Stimulated activated effector memory CD8-positive, alpha-beta T cell treated with anti-CD3 and anti-CD28 coated beads, Interleukin-12 subunit alpha, Interleukin-12 subunit beta, amount 100 ng/mL, for 72 hours (primary cell): Measurements from ENCODE around the gene SNX25.
"Not testable (repeated sequence)": the region's sequence is repeated elsewhere in the genome, so short reads cannot be mapped to it uniquely, and the experiment has no call there.

Experiments
- ATAC-seq: fragments of 150-1000 bp; cut with Tn5 transposase; 2 replicates; pipeline ENCODE4 v1.10.0; 2021
- DNase-seq, 2 donors: peaks; one replicate each; pipeline ENCODE4 v3.0.0; 2021 to 2022; ENCODE audit warnings: low spot score in 2 of 2
- H3K27ac Mint-ChIP-seq: one replicate; pipeline ENCODE4 v1.8.0; 2022; ENCODE audit warnings: mild to moderate bottlenecking, mixed read lengths
- H3K36me3 Mint-ChIP-seq: one replicate; pipeline ENCODE4 v1.8.0; 2022; ENCODE audit warnings: mild to moderate bottlenecking, mixed read lengths
- H3K4me1 Mint-ChIP-seq: one replicate; pipeline ENCODE4 v1.8.0; 2022; ENCODE audit warnings: mixed read lengths
- H3K4me3 Mint-ChIP-seq: one replicate; pipeline ENCODE4 v1.8.0; 2022; ENCODE audit warnings: mild to moderate bottlenecking, mixed read lengths
- H3K9me3 Mint-ChIP-seq: one replicate; pipeline ENCODE4 v1.8.0; 2022; ENCODE audit warnings: mixed read lengths

Gene SNX25

DNA sequence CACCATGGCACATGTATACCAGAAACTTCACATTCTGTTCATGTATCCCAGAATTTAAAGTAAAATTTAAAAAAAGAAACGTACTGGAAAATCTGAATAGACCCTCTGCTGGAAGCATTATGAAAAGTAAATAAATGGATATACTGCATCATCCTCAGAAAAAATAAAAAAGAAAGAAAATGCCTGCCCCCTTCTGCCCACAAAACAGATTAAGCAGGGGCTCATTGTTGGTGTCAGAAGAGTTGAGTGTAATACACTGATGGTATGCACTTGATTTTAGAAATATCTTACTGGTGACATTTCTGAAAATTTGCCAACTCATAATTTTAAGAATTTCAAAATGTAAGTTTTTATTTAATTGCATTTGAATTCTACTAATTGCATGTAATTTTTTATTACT, 108.5 kb downstream of the SNX25 start:
- Mint-ChIP-seq H3K36me3 (peaks cover 67% of the 10 kb centered on the region), H3K9me3 (peaks cover 3% of the 10 kb centered on the region), H3K4me1 (peaks cover 6% of the 10 kb centered on the region), H3K4me3 (no peak overlapping the region), H3K27ac (no peak overlapping the region)
- ATAC-seq (no peak), DNase-seq (no peak)

DNA sequence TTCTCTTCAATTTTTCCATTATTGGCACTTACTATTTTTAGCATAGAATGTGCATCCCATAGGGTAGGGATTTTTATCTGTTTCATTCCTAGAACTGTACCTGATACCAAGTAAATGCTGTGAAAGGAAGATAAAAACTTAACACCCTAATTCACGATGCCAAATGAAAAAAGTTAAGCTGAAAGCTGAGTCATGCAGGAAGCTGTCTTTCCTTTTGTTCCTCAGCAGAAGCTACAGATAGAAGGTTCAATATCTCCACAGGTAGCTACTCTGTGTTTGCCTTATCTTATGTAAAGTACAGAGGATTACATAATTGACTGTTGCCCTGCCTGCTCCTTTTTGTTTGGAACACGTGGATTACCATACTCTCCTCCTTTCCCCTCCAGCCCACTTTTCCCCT, 109.3 kb downstream of the SNX25 start:
- no peak for DNase-seq
- peaks cover 6% of the 10 kb centered on the region for H3K4me1 Mint-ChIP-seq
- no peak overlapping the region for H3K27ac Mint-ChIP-seq
- no peak for ATAC-seq
- H3K36me3 Mint-ChIP-seq = peaks cover 60% of the 10 kb centered on the region
- peaks cover 3% of the 10 kb centered on the region for H3K9me3 Mint-ChIP-seq
- H3K4me3 Mint-ChIP-seq = no peak overlapping the region

DNA sequence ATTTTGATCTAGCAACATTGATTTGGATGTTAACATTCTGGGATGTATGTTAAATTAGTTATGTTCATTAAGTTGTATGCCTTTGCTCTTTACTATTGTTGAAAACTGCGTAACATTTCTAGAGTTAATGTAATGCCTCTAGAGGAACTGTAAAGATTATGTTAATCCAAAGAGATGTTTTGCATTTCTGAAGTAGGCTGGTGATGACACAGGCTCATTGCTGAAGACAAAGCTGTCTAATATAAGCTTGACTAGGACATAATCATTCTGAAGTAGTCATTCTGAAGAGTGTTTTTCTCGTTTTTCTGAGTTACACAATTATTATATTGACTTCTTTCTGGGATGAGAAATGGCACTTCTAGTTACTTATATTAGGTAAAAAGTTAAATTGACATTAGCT, 113.4 kb downstream of the SNX25 start:
- H3K27ac Mint-ChIP-seq = no peak overlapping the region
- H3K36me3 Mint-ChIP-seq = peaks cover 32% of the 10 kb centered on the region
- ATAC-seq = no peak
- peaks cover 6% of the 10 kb centered on the region for H3K4me1 Mint-ChIP-seq
- H3K9me3 Mint-ChIP-seq = no peaks in the 10 kb centered on the region
- DNase-seq = no peak
- no peak overlapping the region for H3K4me3 Mint-ChIP-seq

DNA sequence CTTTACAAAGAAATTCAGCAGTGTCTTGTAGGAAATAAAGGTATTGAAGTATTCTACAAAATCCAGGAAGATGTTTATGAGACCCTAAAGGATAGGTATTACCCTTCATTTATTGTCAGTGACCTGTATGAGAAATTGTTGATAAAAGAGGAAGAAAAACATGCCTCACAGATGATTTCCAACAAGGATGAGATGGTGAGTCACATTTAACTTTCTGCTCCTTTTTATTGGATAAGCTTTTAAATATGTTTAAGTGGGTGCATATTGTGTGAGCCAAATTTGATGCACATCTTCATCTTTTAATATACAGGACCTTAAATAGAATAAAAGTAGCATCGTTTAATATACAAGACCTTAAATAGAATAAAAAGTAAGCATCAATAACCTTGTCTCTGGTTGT, 114.2 kb downstream of the SNX25 start:
- Mint-ChIP-seq H3K9me3 (no peaks in the 10 kb centered on the region), H3K4me3 (no peak overlapping the region), H3K4me1 (peaks cover 5% of the 10 kb centered on the region), H3K27ac (no peak overlapping the region), H3K36me3 (peaks cover 29% of the 10 kb centered on the region)
- no peak for DNase-seq
- ATAC-seq = no peak

DNA sequence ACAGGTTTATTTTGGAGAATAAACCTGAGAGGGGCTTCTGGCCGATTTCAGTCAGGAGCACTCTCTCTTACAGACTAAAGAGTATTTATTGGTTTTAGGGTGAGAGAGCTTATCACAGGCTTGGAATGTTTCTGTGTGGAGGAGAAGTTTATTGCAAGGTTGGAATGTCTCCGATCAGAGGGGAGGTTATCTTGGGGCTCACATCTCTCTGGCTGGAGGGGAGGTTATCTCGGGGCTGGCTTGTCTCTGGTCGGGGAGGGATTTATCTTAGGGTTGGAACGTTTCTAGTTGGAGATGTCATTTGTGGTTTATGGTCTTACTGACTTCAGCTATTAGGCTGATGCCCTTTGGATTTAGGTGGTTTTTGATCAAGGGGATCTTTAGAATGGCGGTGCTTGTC, 115.0 kb downstream of the SNX25 start:
- not testable (repeated sequence) for ATAC-seq, H3K27ac Mint-ChIP-seq, H3K9me3 Mint-ChIP-seq, H3K4me1 Mint-ChIP-seq, DNase-seq, H3K4me3 Mint-ChIP-seq
- peaks cover 30% of the 10 kb centered on the region for H3K36me3 Mint-ChIP-seq

DNA sequence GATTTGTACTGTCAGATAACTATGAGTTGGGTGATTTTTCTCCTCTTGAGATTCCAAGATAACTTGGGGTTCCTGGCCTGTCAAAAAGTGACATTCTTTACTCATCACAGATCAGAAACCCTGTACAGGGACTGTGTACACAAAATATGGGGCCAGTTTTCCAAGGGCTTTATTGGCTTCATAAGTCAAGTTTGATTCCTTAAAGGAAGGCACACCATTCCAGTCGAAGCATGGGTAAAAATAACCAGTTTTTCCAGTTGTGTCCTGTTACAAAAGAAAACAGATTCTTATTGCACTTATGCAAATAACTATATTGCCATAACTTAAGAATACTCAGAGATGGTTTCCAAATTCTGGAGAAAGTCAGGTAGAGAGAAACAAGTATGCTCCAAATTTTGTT, 116.3 kb downstream of the SNX25 start:
- not testable (repeated sequence) for DNase-seq, H3K4me3 Mint-ChIP-seq, ATAC-seq, H3K27ac Mint-ChIP-seq, H3K9me3 Mint-ChIP-seq
- peaks cover 19% of the 10 kb centered on the region for H3K4me1 Mint-ChIP-seq
- peaks cover 37% of the 10 kb centered on the region for H3K36me3 Mint-ChIP-seq

DNA sequence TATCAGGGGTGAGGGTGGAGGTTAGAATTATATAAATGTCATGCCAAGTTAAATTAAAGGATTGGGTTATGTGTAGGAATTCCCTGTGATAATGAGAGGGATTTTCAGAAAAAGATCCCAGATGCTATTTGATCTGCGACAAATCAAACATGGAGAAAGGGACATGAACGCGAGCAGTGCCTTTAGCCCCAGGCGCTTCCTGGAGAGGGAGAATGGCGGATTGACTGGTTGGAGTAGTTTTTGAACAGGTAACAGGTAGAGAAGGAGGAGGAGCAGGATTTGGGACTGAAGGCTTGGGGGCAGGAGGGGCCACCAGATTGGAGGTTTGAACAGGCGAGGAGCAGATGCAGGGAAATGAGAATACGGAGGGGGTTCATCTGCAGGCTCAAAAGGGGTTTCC, 119.2 kb downstream of the SNX25 start:
- Mint-ChIP-seq H3K27ac (no peak overlapping the region), H3K36me3 (peaks cover 32% of the 10 kb centered on the region), H3K4me1 (peaks cover 27% of the 10 kb centered on the region), H3K9me3 (no peaks in the 10 kb centered on the region), H3K4me3 (no peak overlapping the region)
- ATAC-seq (no peak), DNase-seq (no peak)

DNA sequence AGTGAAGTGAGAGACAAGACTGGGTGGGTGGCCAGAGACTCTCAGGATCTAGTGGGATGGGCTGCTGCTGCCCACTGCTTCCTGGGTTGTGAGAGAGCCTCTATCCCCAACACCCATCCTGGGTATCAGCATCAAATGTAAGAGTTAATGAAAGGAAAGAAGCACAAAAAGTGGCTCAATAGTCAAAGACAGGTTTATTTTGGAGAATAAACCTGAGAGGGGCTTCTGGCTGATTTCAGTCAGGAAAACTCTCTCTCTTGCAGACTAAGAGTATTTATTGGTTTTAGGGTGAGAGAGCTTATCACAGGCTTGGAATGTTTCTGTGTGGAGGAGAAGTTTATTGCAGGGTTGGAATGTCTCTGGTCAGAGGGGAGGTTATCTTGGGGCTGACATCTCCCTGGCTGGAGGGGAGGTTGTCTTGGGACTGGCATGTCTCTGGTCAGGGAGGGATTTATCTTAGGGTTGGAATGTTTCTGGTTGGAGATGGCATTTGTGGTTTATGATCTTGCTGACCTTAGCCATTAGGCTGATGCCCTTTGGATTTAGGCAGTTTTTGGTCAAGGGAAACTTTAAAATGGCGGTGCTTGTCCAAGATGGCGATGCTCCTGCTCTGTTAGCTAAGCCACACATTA, 120.6 kb downstream of the SNX25 start:
- H3K4me3 Mint-ChIP-seq, DNase-seq, ATAC-seq, H3K27ac Mint-ChIP-seq, H3K9me3 Mint-ChIP-seq: not testable (repeated sequence)
- H3K36me3 Mint-ChIP-seq = peaks cover 22% of the 10 kb centered on the region
- peaks cover 29% of the 10 kb centered on the region for H3K4me1 Mint-ChIP-seq

DNA sequence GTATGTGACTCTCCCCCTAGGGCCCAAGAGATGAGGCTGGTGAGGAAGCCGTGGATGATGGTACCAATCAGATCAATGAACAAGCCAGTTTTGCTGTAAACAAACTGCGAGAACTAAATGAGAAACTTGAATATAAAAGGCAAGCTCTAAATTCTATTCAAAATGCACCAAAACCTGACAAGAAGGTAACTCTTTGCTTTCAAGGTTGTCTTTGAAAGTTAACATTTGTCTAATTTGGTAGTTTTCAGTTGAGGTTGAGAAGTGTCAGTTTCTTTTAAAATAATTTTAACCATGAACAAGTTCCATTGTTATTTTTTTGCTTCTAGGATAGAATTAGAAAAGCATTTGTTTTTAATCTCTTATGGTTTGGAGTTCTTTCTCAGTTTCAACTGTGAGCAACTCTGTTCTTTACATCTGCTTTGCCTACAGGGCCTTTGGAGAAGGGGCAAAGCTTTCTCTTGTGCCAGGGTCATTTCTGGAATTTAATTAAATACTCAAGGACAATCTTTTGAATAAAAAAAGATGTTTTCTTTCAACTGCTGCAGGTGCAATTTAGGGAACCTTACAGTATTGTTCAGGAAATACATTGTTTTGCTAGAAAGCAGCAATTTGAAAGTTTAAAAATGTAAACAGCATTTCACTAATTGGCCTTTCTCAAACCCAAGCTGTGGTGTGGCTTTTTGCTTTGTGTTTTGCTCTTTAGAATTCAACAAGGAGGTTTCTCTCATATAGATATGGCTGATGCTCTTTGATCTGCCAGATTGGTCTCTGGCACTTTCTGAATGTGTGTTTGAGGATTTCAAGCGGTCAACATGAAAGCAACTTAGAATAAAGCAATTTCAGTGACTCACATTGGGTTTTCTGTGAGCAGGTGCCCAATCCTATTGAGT, 123.4 kb downstream of the SNX25 start:
- DNase-seq (no peak), ATAC-seq (peak; percentile 82)
- no peaks in the 10 kb centered on the region for H3K9me3 Mint-ChIP-seq
- peak overlapping the region; percentile 11 for H3K27ac Mint-ChIP-seq
- peaks cover 28% of the 10 kb centered on the region for H3K36me3 Mint-ChIP-seq
- H3K4me1 Mint-ChIP-seq = peaks cover 29% of the 10 kb centered on the region
- H3K4me3 Mint-ChIP-seq = no peak overlapping the region

DNA sequence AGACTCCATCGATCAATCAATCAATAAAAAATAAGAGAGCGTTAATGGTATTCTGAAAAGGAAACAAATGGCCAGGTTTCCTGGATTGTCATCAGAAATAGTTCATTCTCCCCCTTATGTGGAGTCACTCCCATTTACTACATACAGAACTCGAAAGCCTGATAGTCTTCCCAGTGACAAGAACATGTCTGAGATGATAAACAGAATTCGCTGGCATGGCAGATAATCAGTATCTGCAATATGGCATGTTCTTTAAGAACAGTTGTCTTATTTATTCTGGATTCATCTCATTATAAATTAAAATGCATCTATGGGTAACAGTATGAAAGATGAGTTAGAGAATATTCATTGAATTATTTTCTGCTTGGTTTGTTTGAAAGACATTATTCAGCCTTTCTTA, 124.9 kb downstream of the SNX25 start:
- ATAC-seq (no peak), DNase-seq (no peak)
- Mint-ChIP-seq H3K36me3 (peaks cover 36% of the 10 kb centered on the region), H3K4me3 (no peak overlapping the region), H3K9me3 (no peaks in the 10 kb centered on the region), H3K4me1 (peaks cover 20% of the 10 kb centered on the region), H3K27ac (no peak overlapping the region)

DNA sequence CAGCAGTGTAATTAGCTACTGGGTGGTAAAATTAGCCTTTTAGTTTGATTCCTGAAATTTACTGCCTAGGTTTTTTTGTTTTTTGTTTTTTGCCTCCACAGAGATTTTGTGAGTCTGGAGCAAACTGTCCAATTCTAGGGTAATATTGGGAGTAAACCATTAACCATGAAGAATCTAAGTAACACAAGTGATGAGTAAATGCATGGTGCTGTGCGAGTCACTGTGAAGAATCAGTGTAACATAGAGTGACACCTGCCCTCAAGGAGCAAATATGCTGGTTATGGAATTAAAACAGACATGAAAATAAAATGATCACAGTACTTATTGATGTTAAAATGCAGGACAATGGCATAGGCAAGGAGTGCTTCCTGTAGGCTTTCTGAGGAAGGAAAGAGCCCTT, 126.2 kb downstream of the SNX25 start:
- DNase-seq = no peak
- Mint-ChIP-seq H3K4me3 (no peak overlapping the region), H3K9me3 (no peaks in the 10 kb centered on the region), H3K36me3 (peaks cover 30% of the 10 kb centered on the region), H3K4me1 (peaks cover 14% of the 10 kb centered on the region), H3K27ac (no peak overlapping the region)
- ATAC-seq = no peak

DNA sequence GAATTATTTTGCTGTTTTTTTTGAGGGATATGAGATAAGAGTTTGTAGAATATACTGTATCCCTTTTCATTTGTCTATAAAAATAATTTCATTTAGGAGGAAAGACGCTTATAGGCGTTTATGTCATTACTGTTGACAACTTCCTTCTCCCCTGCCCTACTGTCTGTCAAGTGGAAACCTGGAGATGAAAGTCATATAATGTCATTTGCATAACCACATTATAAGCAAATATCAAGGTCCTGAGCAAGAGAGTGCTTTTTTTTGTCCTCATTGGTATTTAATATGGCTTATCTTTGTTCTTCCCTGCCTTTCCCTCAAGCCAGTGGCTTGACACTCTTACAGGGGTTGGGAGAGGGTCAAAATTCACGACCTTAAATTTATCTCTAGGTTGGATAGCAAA, 130.5 kb downstream of the SNX25 start:
- no peak overlapping the region for H3K27ac Mint-ChIP-seq
- no peak overlapping the region for H3K4me3 Mint-ChIP-seq
- peaks cover 38% of the 10 kb centered on the region for H3K4me1 Mint-ChIP-seq
- ATAC-seq = no peak
- peaks cover 49% of the 10 kb centered on the region for H3K36me3 Mint-ChIP-seq
- DNase-seq = no peak
- H3K9me3 Mint-ChIP-seq = no peaks in the 10 kb centered on the region

DNA sequence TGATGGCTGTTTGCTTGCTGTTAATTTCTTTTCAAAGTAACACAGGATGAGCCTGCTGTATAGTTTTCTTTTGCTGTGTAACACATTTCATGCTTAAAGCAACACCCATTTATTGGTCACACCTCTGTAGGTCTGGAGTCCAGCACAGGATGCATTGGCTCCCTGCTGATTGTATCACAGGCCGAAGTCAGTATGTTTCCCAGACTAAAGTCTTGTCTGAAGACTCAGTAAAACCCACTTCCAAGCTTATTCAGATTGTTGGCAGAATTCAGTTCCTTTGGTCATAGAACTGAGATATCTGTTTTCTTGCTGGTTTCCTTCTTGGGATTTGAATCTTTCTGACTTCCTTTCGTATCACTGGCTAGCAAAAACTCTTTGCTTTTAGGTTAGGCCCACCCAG, 132.0 kb downstream of the SNX25 start:
- ATAC-seq = no peak
- no peak for DNase-seq
- Mint-ChIP-seq H3K9me3 (no peaks in the 10 kb centered on the region), H3K4me3 (peak overlapping the region; percentile 27), H3K27ac (peak overlapping the region; percentile 58), H3K36me3 (peaks cover 44% of the 10 kb centered on the region), H3K4me1 (peaks cover 42% of the 10 kb centered on the region)

DNA sequence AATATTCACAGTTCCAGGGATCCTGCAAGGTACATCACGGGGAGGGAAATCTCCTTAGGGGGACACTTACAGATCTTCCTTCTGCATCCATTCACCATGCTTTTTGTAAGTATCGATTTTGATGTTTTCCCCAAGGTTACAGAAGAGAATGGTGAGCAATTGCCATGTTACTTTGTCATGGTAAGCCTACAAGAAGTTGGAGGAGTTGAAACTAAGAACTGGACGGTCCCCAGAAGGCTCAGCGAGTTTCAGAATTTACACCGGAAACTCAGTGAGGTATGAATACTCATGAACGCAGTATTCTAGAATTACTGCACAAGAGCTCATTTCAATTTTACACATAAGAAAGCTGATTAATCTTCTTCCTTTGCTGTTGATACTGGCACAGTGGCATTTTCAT, 132.4 kb downstream of the SNX25 start:
- Mint-ChIP-seq H3K27ac (peak overlapping the region; percentile 58), H3K9me3 (no peaks in the 10 kb centered on the region)

DNA sequence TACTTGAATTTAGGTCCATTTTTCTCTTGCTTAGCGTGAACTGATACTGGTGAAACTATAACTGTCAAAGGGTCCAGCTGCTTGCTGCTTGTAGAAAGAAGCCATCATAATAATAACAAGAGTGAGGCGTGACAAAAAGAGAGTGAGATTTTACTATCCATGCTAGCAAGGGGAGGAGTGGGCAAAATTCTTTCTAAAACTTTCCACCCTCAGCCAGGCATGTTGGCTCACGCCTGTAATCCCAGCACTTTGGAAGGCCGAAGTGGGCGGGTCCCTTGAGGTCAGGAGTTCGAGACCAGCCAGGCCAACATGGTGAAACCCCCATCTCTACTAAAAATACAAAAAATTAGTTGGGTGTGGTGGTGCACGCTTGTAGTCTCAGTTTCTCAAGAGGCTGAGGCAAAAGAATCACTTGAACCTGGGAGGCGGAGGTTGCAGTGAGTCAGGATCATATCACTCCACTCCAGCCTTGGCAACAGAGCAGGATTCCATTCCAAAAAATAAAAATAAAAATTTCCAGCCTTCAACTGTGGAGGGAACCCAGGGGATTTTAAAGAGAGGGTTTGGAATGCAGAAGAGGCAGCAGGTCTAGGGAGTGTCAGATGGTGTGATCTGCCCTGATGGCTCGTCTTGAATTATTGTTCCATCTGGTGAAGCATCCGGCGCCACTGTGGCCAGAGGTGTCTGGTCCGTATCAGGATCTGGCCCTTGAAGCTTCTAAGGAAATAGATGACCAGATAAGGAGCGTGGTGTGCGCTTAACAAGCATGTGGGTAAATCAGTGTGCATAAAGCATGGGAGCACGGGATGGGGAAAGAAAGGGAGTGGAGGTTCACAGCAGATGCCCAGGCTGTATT, 134.6 kb downstream of the SNX25 start:
- Mint-ChIP-seq H3K9me3 (no peaks in the 10 kb centered on the region), H3K4me3 (peak overlapping the region; percentile 12), H3K27ac (peak overlapping the region; percentile 63), H3K4me1 (peaks cover 42% of the 10 kb centered on the region), H3K36me3 (peaks cover 58% of the 10 kb centered on the region)
- peak; percentile 62 for ATAC-seq
- peak in 1 of 2 donors; percentile 60 for DNase-seq

More for the DNA sequence above, 132.4 kb downstream of the SNX25 start:
- ATAC-seq (peak; percentile 91), DNase-seq (peak in 1 of 2 donors; percentile 55)
- Mint-ChIP-seq H3K4me3 (peak overlapping the region; percentile 27), H3K4me1 (peaks cover 42% of the 10 kb centered on the region), H3K36me3 (peaks cover 48% of the 10 kb centered on the region)
